Subcutaneous abdominal adipose tissue (tissue), 5 donors: ENCODE results near the gene KCNK4.

Experiments used
- H3K27ac ChIP-seq: one replicate; pipeline ENCODE4 v1.7.0; 2013; ENCODE audit warnings: low read depth, mild to moderate bottlenecking, inconsistent platforms, low read length, moderate library complexity
- H3K27me3 ChIP-seq, 5 donors: one replicate each; pipeline ENCODE4 v1.7.0; 2013; ENCODE audit warnings: low read length in 5 of 5, inconsistent platforms in 1 of 5; ENCODE audit not compliant: control insufficient read depth in 5 of 5, insufficient read depth in 4 of 5
- H3K36me3 ChIP-seq, 5 donors: one replicate each; pipeline ENCODE4 v1.7.0; 2013; ENCODE audit warnings: low read length in 5 of 5; ENCODE audit not compliant: control insufficient read depth in 5 of 5, insufficient read depth in 5 of 5
- H3K4me1 ChIP-seq, 5 donors: one replicate each; pipeline ENCODE4 v1.7.0; 2013; ENCODE audit warnings: low read length in 5 of 5, mild to moderate bottlenecking in 3 of 5, moderate library complexity in 1 of 5; ENCODE audit not compliant: control insufficient read depth in 5 of 5, insufficient read depth in 5 of 5
- H3K4me3 ChIP-seq, 5 donors: one replicate each; pipeline ENCODE4 v1.7.0; 2013; ENCODE audit warnings: low read length in 5 of 5, low read depth in 1 of 5
- H3K9ac ChIP-seq, 5 donors: one replicate each; pipeline ENCODE4 v1.7.0; 2013; ENCODE audit warnings: low read length in 5 of 5, mild to moderate bottlenecking in 4 of 5, moderate library complexity in 3 of 5
- H3K9me3 ChIP-seq, 5 donors: one replicate each; pipeline ENCODE4 v1.7.0; 2013; ENCODE audit warnings: low read length in 5 of 5; ENCODE audit not compliant: control insufficient read depth in 5 of 5
- donor health status: healthy.
- donor health status: healthy.
- donor health status: healthy.
- donor health status: healthy.
- donor health status: healthy.

Gene KCNK4

GRCh38 chr11:64334764-64335735, 43.9 kb downstream of the KCNK4 start:
- Histone ChIP-seq H3K9me3 (no peaks in the 10 kb centered on the region), H3K27ac (no peak overlapping the region), H3K9ac (no peak overlapping the region), H3K27me3 (peaks cover 0 to 2% (median 0%) of the 10 kb centered on the region in 5 donors), H3K4me3 (no peak overlapping the region), H3K36me3 (no peaks in the 10 kb centered on the region), H3K4me1 (peaks cover 2 to 21% (median 9%) of the 10 kb centered on the region in 5 donors)

- no peaks in the 10 kb centered on the region for H3K9me3 ChIP-seq
- H3K9ac ChIP-seq = no peak overlapping the region
- peaks cover 0 to 25% (median 18%) of the 10 kb centered on the region in 5 donors for H3K4me1 ChIP-seq
- no peaks in the 10 kb centered on the region for H3K27me3 ChIP-seq
- H3K4me3 ChIP-seq = no peak overlapping the region
- H3K27ac ChIP-seq = no peak overlapping the region
- H3K36me3 ChIP-seq = no peaks in the 10 kb centered on the region
Measured at GRCh38 chr11:64337538-64338249, 46.6 kb downstream of the KCNK4 start.

- Histone ChIP-seq H3K27ac (no peak overlapping the region), H3K9ac (no peak overlapping the region), H3K4me3 (no peak overlapping the region), H3K4me1 (peaks cover 0 to 31% (median 22%) of the 10 kb centered on the region in 5 donors), H3K36me3 (no peaks in the 10 kb centered on the region), H3K9me3 (no peaks in the 10 kb centered on the region), H3K27me3 (no peaks in the 10 kb centered on the region)
Measured at GRCh38 chr11:64338716-64339115, 47.6 kb downstream of the KCNK4 start.

GRCh38 chr11:64339286-64339685, 48.2 kb downstream of the KCNK4 start:
- Histone ChIP-seq H3K4me1 (peaks cover 0 to 31% (median 22%) of the 10 kb centered on the region in 5 donors), H3K9ac (no peak overlapping the region), H3K36me3 (no peaks in the 10 kb centered on the region), H3K27ac (no peak overlapping the region), H3K9me3 (no peaks in the 10 kb centered on the region), H3K4me3 (peak overlapping the region in 1 of 5 donors; percentile 47), H3K27me3 (no peaks in the 10 kb centered on the region)

GRCh38 chr11:64339754-64340408, 48.8 kb downstream of the KCNK4 start, which contains the start of gene CCDC88B:
CCDC88B (plus strand) TSS chr11:64340204; CDS start chr11:64340267, 63 bp downstream.
- Histone ChIP-seq H3K27me3 (no peaks in the 10 kb centered on the region), H3K36me3 (peaks cover 0 to under 1% (median 0%) of the 10 kb centered on the region in 5 donors), H3K4me1 (peaks cover 0 to 31% (median 22%) of the 10 kb centered on the region in 5 donors), H3K4me3 (peak within 1 kb of the TSS in 2 of 5 donors; percentile 36 to 47), H3K9me3 (no peaks in the 10 kb centered on the region), H3K9ac (peak within 1 kb of the TSS in 2 of 5 donors; percentile 20 to 41), H3K27ac (no peak within 1 kb of the TSS)

GRCh38 chr11:64340671-64341335, 49.7 kb downstream of the KCNK4 start:
- Histone ChIP-seq H3K9me3 (no peaks in the 10 kb centered on the region), H3K4me1 (peaks cover 0 to 31% (median 22%) of the 10 kb centered on the region in 5 donors), H3K36me3 (peaks cover 0 to 4% (median 0%) of the 10 kb centered on the region in 5 donors), H3K9ac (peak overlapping the region in 1 of 5 donors; percentile 17), H3K27ac (no peak overlapping the region), H3K27me3 (no peaks in the 10 kb centered on the region), H3K4me3 (peak overlapping the region in 2 of 5 donors; percentile 36 to 47)

GRCh38 chr11:64341429-64341828, 50.3 kb downstream of the KCNK4 start:
- no peak overlapping the region for H3K27ac ChIP-seq
- no peaks in the 10 kb centered on the region for H3K27me3 ChIP-seq
- no peak overlapping the region for H3K4me3 ChIP-seq
- no peaks in the 10 kb centered on the region for H3K9me3 ChIP-seq
- H3K4me1 ChIP-seq = peaks cover 0 to 31% (median 22%) of the 10 kb centered on the region in 5 donors
- H3K36me3 ChIP-seq = peaks cover 0 to 4% (median 0%) of the 10 kb centered on the region in 5 donors
- no peak overlapping the region for H3K9ac ChIP-seq

- no peaks in the 10 kb centered on the region for H3K27me3 ChIP-seq
- peaks cover 0 to 31% (median 22%) of the 10 kb centered on the region in 5 donors for H3K4me1 ChIP-seq
- no peaks in the 10 kb centered on the region for H3K9me3 ChIP-seq
- H3K27ac ChIP-seq = no peak overlapping the region
- H3K9ac ChIP-seq = peak overlapping the region; percentile 16 to 80 (median 66)
- H3K36me3 ChIP-seq = peaks cover 0 to 4% (median 0%) of the 10 kb centered on the region in 5 donors
- peak overlapping the region in 4 of 5 donors; percentile 39 to 61 (median 44) for H3K4me3 ChIP-seq
Measured at GRCh38 chr11:64341851-64342791, 51.0 kb downstream of the KCNK4 start.
